ENCODE results near the gene RCVRN.

Gene RCVRN

DNA sequence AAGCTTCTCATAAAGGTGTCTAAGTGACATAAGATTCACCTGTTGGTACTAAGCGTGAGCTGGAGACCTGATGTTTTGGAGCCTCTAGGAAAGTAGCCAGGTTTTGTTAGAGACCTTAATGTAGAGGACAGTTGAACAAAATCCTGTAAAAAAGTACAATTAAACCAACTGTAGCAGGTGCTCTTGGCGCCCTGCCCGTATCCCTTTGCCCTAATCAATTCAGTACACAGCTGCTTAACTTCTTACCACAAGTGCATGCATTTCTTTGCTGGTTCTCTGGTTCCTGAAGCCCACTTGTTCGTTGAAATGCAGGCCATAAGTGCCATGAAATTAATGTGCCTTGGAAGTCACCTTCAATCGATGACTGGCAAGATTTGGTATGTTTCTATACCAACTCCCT, 54.9 kb downstream of the RCVRN start:
- DNase-seq (ENCODE audit: low spot score) = no peak
